ENCODE results near the gene ZNF827.

The ZNF827 gene

GRCh38 chr4:145938618-145939440, at the start of gene ZNF827:
TSS of gene ZNF827 (minus strand) at chr4:145938823. CDS start at chr4:145938407, 416 bp downstream.
- H3K27me3 ChIP-seq: no peaks in the 10 kb centered on the region
- H3K36me3 ChIP-seq: no peaks in the 10 kb centered on the region
- H3K4me1 ChIP-seq: peaks cover 17 to 31% (median 25%) of the 10 kb centered on the region in 10 experiments
- H4K20me1 ChIP-seq: no peaks in the 10 kb centered on the region
- H3K9me3 ChIP-seq (replicated peaks in 1 of 11): no peaks in the 10 kb centered on the region
- no peak for TF ChIP-seq Cebpa-rat (IDR thresholded peaks at IDR 0.05)
- peak within 1 kb of the TSS; percentile 75 to 92 (median 81) for H3K4me3 ChIP-seq
- peak within 1 kb of the TSS; percentile 66 to 98 (median 81) for H3K4me2 ChIP-seq
- peak within 1 kb of the TSS; percentile 85 to 96 (median 91) for H3K9ac ChIP-seq
- peak within 1 kb of the TSS; percentile 45 to 97 (median 92); a peak in 21 of 22 replicates for H3K27ac ChIP-seq

GRCh38 chr4:145984563-145984962, 45.9 kb upstream of the ZNF827 start:
- TF ChIP-seq Cebpa-rat (IDR thresholded peaks at IDR 0.05): no peak
- no peak overlapping the region for H3K4me2 ChIP-seq
- no peak overlapping the region for H3K9ac ChIP-seq
- H3K27ac ChIP-seq: no peak overlapping the region
- H3K27me3 ChIP-seq: no peaks in the 10 kb centered on the region
- H3K9me3 ChIP-seq (replicated peaks in 1 of 11): no peaks in the 10 kb centered on the region
- no peak overlapping the region for H3K4me3 ChIP-seq
- H4K20me1 ChIP-seq: no peaks in the 10 kb centered on the region
- H3K36me3 ChIP-seq: no peaks in the 10 kb centered on the region
- H3K4me1 ChIP-seq: no peaks in the 10 kb centered on the region

GRCh38 chr4:145982791-145983190, 44.2 kb upstream of the ZNF827 start:
- no peaks in the 10 kb centered on the region for H3K9me3 ChIP-seq (replicated peaks in 1 of 11)
- H3K4me2 ChIP-seq: no peak overlapping the region
- H3K27me3 ChIP-seq: no peaks in the 10 kb centered on the region
- H3K9ac ChIP-seq: no peak overlapping the region
- no peak for TF ChIP-seq Cebpa-rat (IDR thresholded peaks at IDR 0.05)
- no peaks in the 10 kb centered on the region for H3K36me3 ChIP-seq
- no peaks in the 10 kb centered on the region for H3K4me1 ChIP-seq
- H3K27ac ChIP-seq: no peak overlapping the region
- H3K4me3 ChIP-seq: no peak overlapping the region
- no peaks in the 10 kb centered on the region for H4K20me1 ChIP-seq

- Histone ChIP-seq H3K27ac (no peak overlapping the region), H3K4me1 (no peaks in the 10 kb centered on the region), H3K27me3 (no peaks in the 10 kb centered on the region), H3K9ac (no peak overlapping the region), H3K9me3 (replicated peaks in 1 of 11) (no peaks in the 10 kb centered on the region), H3K4me3 (no peak overlapping the region), H3K4me2 (no peak overlapping the region), H4K20me1 (no peaks in the 10 kb centered on the region), H3K36me3 (no peaks in the 10 kb centered on the region)
- TF ChIP-seq Cebpa-rat (IDR thresholded peaks at IDR 0.05): no peak
These were observed 40.5 kb upstream of the ZNF827 start for GRCh38 chr4:145979160-145979559.

GRCh38 chr4:145976680-145977079, 38.1 kb upstream of the ZNF827 start:
- Histone ChIP-seq H3K4me3 (no peak overlapping the region), H3K4me1 (no peaks in the 10 kb centered on the region), H3K36me3 (no peaks in the 10 kb centered on the region), H3K9me3 (replicated peaks in 1 of 11) (no peaks in the 10 kb centered on the region), H3K4me2 (peak overlapping the region in 1 of 11 experiments; percentile 23; a peak in 1 of 22 replicates), H4K20me1 (no peaks in the 10 kb centered on the region), H3K27ac (no peak overlapping the region), H3K9ac (no peak overlapping the region), H3K27me3 (no peaks in the 10 kb centered on the region)
- no peak for TF ChIP-seq Cebpa-rat (IDR thresholded peaks at IDR 0.05)

GRCh38 chr4:145960012-145960411, 21.4 kb upstream of the ZNF827 start:
- Histone ChIP-seq H3K27me3 (no peaks in the 10 kb centered on the region), H3K27ac (no peak overlapping the region), H3K4me2 (no peak overlapping the region), H3K4me3 (no peak overlapping the region), H3K9me3 (replicated peaks in 1 of 11) (peaks cover 0 to 16% (median 4%) of the 10 kb centered on the region in 11 experiments; a peak in 2 of 22 replicates), H3K4me1 (0 out of 20 replicates have a peak, but pooled peaks cover 0 to 3% (median 0%) of the 10 kb centered on the region in 10 experiments), H4K20me1 (no peaks in the 10 kb centered on the region), H3K36me3 (no peaks in the 10 kb centered on the region), H3K9ac (no peak overlapping the region)
- TF ChIP-seq Cebpa-rat (IDR thresholded peaks at IDR 0.05): no peak

- Histone ChIP-seq H3K27me3 (no peaks in the 10 kb centered on the region), H3K9ac (no peak overlapping the region), H3K4me1 (0 out of 20 replicates have a peak, but pooled peaks cover 0 to 3% (median 0%) of the 10 kb centered on the region in 10 experiments), H3K27ac (no peak overlapping the region), H3K4me3 (no peak overlapping the region), H3K36me3 (no peaks in the 10 kb centered on the region), H4K20me1 (no peaks in the 10 kb centered on the region), H3K9me3 (replicated peaks in 1 of 11) (0 out of 22 replicates have a peak, but pooled peaks cover 0 to 8% (median 0%) of the 10 kb centered on the region in 11 experiments), H3K4me2 (no peak overlapping the region)
- TF ChIP-seq Cebpa-rat (IDR thresholded peaks at IDR 0.05): no peak
These were observed 18.7 kb upstream of the ZNF827 start for GRCh38 chr4:145957302-145957701.

- Histone ChIP-seq H3K36me3 (no peaks in the 10 kb centered on the region), H3K9ac (no peak overlapping the region), H3K9me3 (replicated peaks in 1 of 11) (0 out of 22 replicates have a peak, but pooled peaks cover 0 to 8% (median 0%) of the 10 kb centered on the region in 11 experiments), H3K27ac (no peak overlapping the region), H3K4me2 (no peak overlapping the region), H4K20me1 (no peaks in the 10 kb centered on the region), H3K4me3 (no peak overlapping the region), H3K4me1 (0 out of 20 replicates have a peak, but pooled peaks cover 0 to 3% (median 0%) of the 10 kb centered on the region in 10 experiments), H3K27me3 (no peaks in the 10 kb centered on the region)
- no peak for TF ChIP-seq Cebpa-rat (IDR thresholded peaks at IDR 0.05)
These were observed 17.8 kb upstream of the ZNF827 start for GRCh38 chr4:145956288-145956890.

GRCh38 chr4:145954924-145955339, 16.3 kb upstream of the ZNF827 start:
- H3K4me3 ChIP-seq: no peak overlapping the region
- H3K27ac ChIP-seq: no peak overlapping the region
- H3K4me1 ChIP-seq: 0 out of 20 replicates have a peak, but pooled peaks cover 0 to 3% (median 0%) of the 10 kb centered on the region in 10 experiments
- no peaks in the 10 kb centered on the region for H3K27me3 ChIP-seq
- TF ChIP-seq Cebpa-rat (IDR thresholded peaks at IDR 0.05): no peak
- H3K9me3 ChIP-seq (replicated peaks in 1 of 11): 0 out of 22 replicates have a peak, but pooled peaks cover 0 to 8% (median 0%) of the 10 kb centered on the region in 11 experiments
- no peak overlapping the region for H3K4me2 ChIP-seq
- no peaks in the 10 kb centered on the region for H4K20me1 ChIP-seq
- H3K9ac ChIP-seq: no peak overlapping the region
- H3K36me3 ChIP-seq: no peaks in the 10 kb centered on the region
